Inflammatory macrophage treated with lipopolysaccharide for 1 hour (primary cell): ENCODE measurements around the gene AQP12A.

Experiments used
- DNase-seq, 2 donors: peaks; one replicate each; pipeline ENCODE4 v3.0.0-alpha.2; 2020 to 2022

Gene AQP12A

GRCh38 chr2:240711701-240712100 is 20.0 kb downstream of the AQP12A start:
- no peak for DNase-seq

GRCh38 chr2:240712121-240712520 is 20.5 kb downstream of the AQP12A start:
- DNase-seq: no peak

GRCh38 chr2:240713071-240713927 is 21.6 kb downstream of the AQP12A start:
- no peak for DNase-seq

- no peak for DNase-seq
Measured at GRCh38 chr2:240713928-240714746, 22.5 kb downstream of the AQP12A start.

- no peak for DNase-seq
Measured at GRCh38 chr2:240714747-240715725, 23.4 kb downstream of the AQP12A start.

- no peak for DNase-seq
Measured at GRCh38 chr2:240716130-240716798, 24.6 kb downstream of the AQP12A start.

GRCh38 chr2:240717181-240717641 is 25.5 kb downstream of the AQP12A start:
- no peak for DNase-seq

GRCh38 chr2:240717681-240718581 is 26.3 kb downstream of the AQP12A start:
- no peak for DNase-seq

- no peak for DNase-seq
Measured at GRCh38 chr2:240718896-240719490, 27.3 kb downstream of the AQP12A start.

GRCh38 chr2:240719676-240720545 is 28.2 kb downstream of the AQP12A start:
- DNase-seq: no peak

GRCh38 chr2:240720686-240721595 is 29.3 kb downstream of the AQP12A start:
- DNase-seq: no peak

GRCh38 chr2:240721596-240722180 is 30.0 kb downstream of the AQP12A start:
- DNase-seq: no peak

- no peak for DNase-seq
Measured at GRCh38 chr2:240722376-240722775, 30.7 kb downstream of the AQP12A start.

- no peak for DNase-seq
Measured at GRCh38 chr2:240722796-240723735, 31.4 kb downstream of the AQP12A start.

GRCh38 chr2:240723851-240724250 is 32.2 kb downstream of the AQP12A start:
- no peak for DNase-seq

- DNase-seq: no peak
Measured at GRCh38 chr2:240724431-240724830, 32.8 kb downstream of the AQP12A start.

- DNase-seq: no peak
Measured at GRCh38 chr2:240725266-240725665, 33.6 kb downstream of the AQP12A start.
